Psoas muscle (tissue), 8 donors: ENCODE measurements around the gene HLA-A. TPM values are rescaled to one million over a fixed set of nuclear protein-coding genes. Genes with fewer than 3 reads are reported as not detected.

ENCODE experiments used
- ATAC-seq, 4 donors: fragments of 200-7000 bp; cut with Tn5 transposase; one replicate each; pipeline ENCODE4 v1.9.1; 2020; ENCODE audit warnings: moderate library complexity in 3 of 4, mild to moderate bottlenecking in 2 of 4
- DNase-seq, 2 donors: peaks; one replicate each; pipeline ENCODE4 v3.0.0-alpha.2; 2020
- H3K27ac ChIP-seq: fragments of 200-600 bp; one replicate; pipeline ENCODE4 v1.8.0; 2022
- H3K27me3 ChIP-seq, 3 donors: fragments of 200-600 bp in 1 of 3; one replicate each; pipeline versions ENCODE4 v1.6.1 to v1.8.0; 2013 to 2022; ENCODE audit warnings: low read length in 2 of 3, mild to moderate bottlenecking in 2 of 3, moderate library complexity in 1 of 3; ENCODE audit not compliant: insufficient read depth in 3 of 3
- H3K36me3 ChIP-seq, 2 donors: fragments of 200-600 bp in 1 of 2; one replicate each; pipeline versions ENCODE4 v1.6.1 to v1.8.0; 2013 to 2022; ENCODE audit warnings: low read depth in 1 of 2, mild to moderate bottlenecking in 1 of 2, moderate library complexity in 1 of 2; ENCODE audit not compliant: insufficient read depth in 1 of 2
- H3K4me1 ChIP-seq: fragments of 200-600 bp; one replicate; pipeline ENCODE4 v1.8.0; 2022
- H3K4me3 ChIP-seq: fragments of 200-600 bp; one replicate; pipeline ENCODE4 v1.8.0; 2022; ENCODE audit warnings: mild to moderate bottlenecking
- H3K9me3 ChIP-seq: fragments of 200-600 bp; one replicate; pipeline ENCODE4 v1.8.0; 2022
- CTCF ChIP-seq: fragments of 200-600 bp; IDR thresholded peaks from one replicate; pipeline ENCODE4 v1.8.0; 2022; ENCODE audit warnings: antibody characterized with exemption
- WGBS, 3 donors: extraction: QIAGEN DNeasy Blood & Tissue Kit; methylation state at CpG; one replicate each; pipeline versions ENCODE4 v1.1.6 to v1.1.7; 2013; 5-methylcytosine and 5-hydroxymethylcytosine counted together
- intact Hi-C, 2 donors: fragments of 100-400 bp; cut with DNase I; formaldehyde crosslinking; loops; one replicate each; pipeline versions ENCODE4 v1.11.0 to v1.14.2; 2022
- long read RNA-seq, 2 donors: library from polyadenylated mRNA; unstranded; transcript quantifications; one replicate each; pipeline ENCODE4 v2.0.0, GENCODE V29; 2021
- polyA plus RNA-seq, 3 donors: library from polyadenylated mRNA; stranded (reverse); fragments of 200-250 nt; gene quantifications; one replicate each; pipeline ENCODE4 v1.2.3, GENCODE V29; 2013
- total RNA-seq, 4 donors: library from RNA; stranded (reverse); fragmentation: NEBNext Ultra II Directional in 2 of 4; extraction: Animal tissue kit (Norgen Biotek cat#: 25700) in 2 of 4; gene quantifications; one replicate each; pipeline versions ENCODE4 v1.2.1 to v1.2.4, GENCODE V29; 2021 to 2023
- donor health status: healthy with polysubstance abuse.
- donor health status: DM: no; HTN: no; CAD: no; lungs with moderate emphysema.
- donor health status: Bipolar disorder and iron deficiency.
- donor health status: healthy.
- donor health status: DM: yes; HTN: yes; CAD: no.
- donor health status: DM: no; HTN: no; CAD: no.
- donor health status: DM: no; HTN: no; CAD: no.
- donor health status: DM: yes; HTN: yes; CAD: no.

Gene HLA-A
- total RNA-seq (100 to 1,000 TPM in 3 of 4 donors, 10 to 100 TPM in 1; 86.6 to 204 (median 182) TPM), polyA plus RNA-seq (100 to 1,000 TPM in 2 of 3 donors, 10 to 100 TPM in 1; 88.0 to 290 (median 125) TPM)
- long read RNA-seq, donor 1, transcript HLA-A-203 (8 exons, 1,611 nt): major isoform, 190 of 235 reads
- long read RNA-seq, donor 1, partial matches to known transcripts: 29 of 235 reads
- long read RNA-seq, donor 1, other reads (novel, unspliced or antisense): 16 of 235 reads
- long read RNA-seq, donor 2, transcript HLA-A-203 (8 exons, 1,611 nt): major isoform, 100 of 166 reads
- long read RNA-seq, donor 2, transcript HLA-A-202 (8 exons, 1,854 nt): minor isoform, 16 of 166 reads
- long read RNA-seq, donor 2, partial matches to known transcripts: 37 of 166 reads
- long read RNA-seq, donor 2, other reads (novel, unspliced or antisense): 13 of 166 reads

GRCh38 chr6:29942275-29943052 lies at the start of gene HLA-A:
HLA-A (plus strand) TSS chr6:29942532; CDS start chr6:29942554, 22 bp downstream.
- DNase-seq (peak; percentile 91 to 92), ATAC-seq (peak; percentile 97 to 99 (median 98))
- Histone ChIP-seq H3K36me3 (peaks cover 0 to 4% of the 10 kb centered on the region in 2 donors), H3K27me3 (no peaks in the 10 kb centered on the region), H3K9me3 (no peaks in the 10 kb centered on the region), H3K4me3 (peak within 1 kb of the TSS; percentile 62), H3K27ac (peak within 1 kb of the TSS; percentile 80), H3K4me1 (no peaks in the 10 kb centered on the region)
- no peak for TF ChIP-seq CTCF
- intact Hi-C loops: loop anchor here in 1 of 2 donors (1.0 kb wide), 1 partner anchor 53 kb away; no protein-coding TSS in a partner anchor
- 0 to 2% (median 0%) methylated on average over 54 to 61 of the region's 68 CpGs for WGBS, 3 donors

GRCh38 chr6:29892696-29893095 lies 49.6 kb upstream of the HLA-A start:
- no peak overlapping the region for H3K27ac ChIP-seq
- H3K36me3 ChIP-seq: no peaks in the 10 kb centered on the region
- no peaks in the 10 kb centered on the region for H3K27me3 ChIP-seq
- DNase-seq (no peak), ATAC-seq (no peak)
- TF ChIP-seq CTCF: no peak
- H3K4me3 ChIP-seq: no peak overlapping the region
- no peaks in the 10 kb centered on the region for H3K4me1 ChIP-seq
- no peaks in the 10 kb centered on the region for H3K9me3 ChIP-seq
- intact Hi-C loops: no loop called here

- H3K4me3 ChIP-seq: no peak overlapping the region
- no peaks in the 10 kb centered on the region for H3K27me3 ChIP-seq
- H3K4me1 ChIP-seq: no peaks in the 10 kb centered on the region
- DNase-seq (no peak), ATAC-seq (no peak)
- no peaks in the 10 kb centered on the region for H3K36me3 ChIP-seq
- no peak overlapping the region for H3K27ac ChIP-seq
- intact Hi-C loops: no loop called here
- WGBS, 3 donors: 92 to 93% (median 92%) methylated on average over 3 of the region's 3 CpGs
- H3K9me3 ChIP-seq: no peaks in the 10 kb centered on the region
- no peak for TF ChIP-seq CTCF
Observed at GRCh38 chr6:29899281-29899680, 43.1 kb upstream of the HLA-A start.

- Histone ChIP-seq H3K27ac (no peak overlapping the region), H3K4me3 (no peak overlapping the region), H3K36me3 (no peaks in the 10 kb centered on the region), H3K4me1 (no peaks in the 10 kb centered on the region), H3K9me3 (no peaks in the 10 kb centered on the region), H3K27me3 (no peaks in the 10 kb centered on the region)
- no peak for TF ChIP-seq CTCF
- intact Hi-C loops: no loop called here
- DNase-seq (no peak), ATAC-seq (no peak)
- WGBS, 3 donors: 58 to 68% (median 67%) methylated on average over 4 of the region's 4 CpGs
Observed at GRCh38 chr6:29905286-29905685, 37.0 kb upstream of the HLA-A start.
